ENCODE measurements around the gene TMEM119. TPM values are rescaled to one million over a fixed set of nuclear protein-coding genes. Genes with fewer than 3 reads are reported as not detected.

Gene TMEM119
- total and polyA plus RNA-seq, 8 donors, result 1.0 to 18.8 (median 2.1) TPM

DNA sequence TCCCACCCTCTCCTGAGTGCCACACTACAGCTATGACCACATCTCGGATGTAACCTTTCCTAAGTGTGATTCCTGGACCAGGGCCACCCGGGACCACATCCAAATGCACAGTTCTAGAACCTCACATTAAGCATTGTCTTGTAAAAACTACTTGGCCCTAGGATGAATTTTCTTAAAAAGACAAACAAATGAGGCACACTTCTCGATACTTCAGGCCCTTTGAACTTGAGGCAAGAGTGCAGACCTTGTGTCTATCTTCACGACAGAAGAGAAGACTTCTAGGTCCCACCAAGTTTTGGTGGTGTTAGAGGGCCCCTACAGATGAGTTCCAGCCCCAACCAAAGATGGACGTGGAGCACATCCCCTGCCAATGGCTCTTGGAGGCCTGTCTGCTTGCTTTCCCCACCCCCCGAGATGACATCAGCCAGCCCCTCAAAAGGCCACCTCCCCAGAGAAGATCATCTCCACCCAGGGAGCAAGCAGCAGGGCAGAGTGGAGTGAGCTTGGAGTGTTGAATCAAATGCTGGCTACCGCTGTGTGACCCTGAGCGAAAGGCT lies 26.2 kb downstream of the TMEM119 start:
- Histone ChIP-seq H3K4me3 (no peak overlapping the region), H3K36me3 (peaks cover 0 to 31% (median 3%) of the 10 kb centered on the region in 3 donors), H3K27me3 (no peaks in the 10 kb centered on the region), H3K27ac (no peak overlapping the region), H3K9me3 (no peaks in the 10 kb centered on the region), H3K4me1 (peaks cover 0 to 7% (median under 1%) of the 10 kb centered on the region in 3 donors)
- intact Hi-C loops (cut with DNase I), result loop anchor here in 2 of 3 donors (5.0 kb wide), 2 partner anchors 41 to 46 kb away; no protein-coding TSS in a partner anchor
- WGBS, 2 donors, result 67 to 77% methylated on average over 8 of the region's 8 CpGs
- no peak for ATAC-seq
- DNase-seq, result no peak
- FAIRE-seq, result no peak
- TF ChIP-seq, protein P1, sequence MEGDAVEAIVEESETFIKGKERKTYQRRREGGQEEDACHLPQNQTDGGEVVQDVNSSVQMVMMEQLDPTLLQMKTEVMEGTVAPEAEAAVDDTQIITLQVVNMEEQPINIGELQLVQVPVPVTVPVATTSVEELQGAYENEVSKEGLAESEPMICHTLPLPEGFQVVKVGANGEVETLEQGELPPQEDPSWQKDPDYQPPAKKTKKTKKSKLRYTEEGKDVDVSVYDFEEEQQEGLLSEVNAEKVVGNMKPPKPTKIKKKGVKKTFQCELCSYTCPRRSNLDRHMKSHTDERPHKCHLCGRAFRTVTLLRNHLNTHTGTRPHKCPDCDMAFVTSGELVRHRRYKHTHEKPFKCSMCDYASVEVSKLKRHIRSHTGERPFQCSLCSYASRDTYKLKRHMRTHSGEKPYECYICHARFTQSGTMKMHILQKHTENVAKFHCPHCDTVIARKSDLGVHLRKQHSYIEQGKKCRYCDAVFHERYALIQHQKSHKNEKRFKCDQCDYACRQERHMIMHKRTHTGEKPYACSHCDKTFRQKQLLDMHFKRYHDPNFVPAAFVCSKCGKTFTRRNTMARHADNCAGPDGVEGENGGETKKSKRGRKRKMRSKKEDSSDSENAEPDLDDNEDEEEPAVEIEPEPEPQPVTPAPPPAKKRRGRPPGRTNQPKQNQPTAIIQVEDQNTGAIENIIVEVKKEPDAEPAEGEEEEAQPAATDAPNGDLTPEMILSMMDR (IDR thresholded peaks at IDR 0.05), result no peak

DNA sequence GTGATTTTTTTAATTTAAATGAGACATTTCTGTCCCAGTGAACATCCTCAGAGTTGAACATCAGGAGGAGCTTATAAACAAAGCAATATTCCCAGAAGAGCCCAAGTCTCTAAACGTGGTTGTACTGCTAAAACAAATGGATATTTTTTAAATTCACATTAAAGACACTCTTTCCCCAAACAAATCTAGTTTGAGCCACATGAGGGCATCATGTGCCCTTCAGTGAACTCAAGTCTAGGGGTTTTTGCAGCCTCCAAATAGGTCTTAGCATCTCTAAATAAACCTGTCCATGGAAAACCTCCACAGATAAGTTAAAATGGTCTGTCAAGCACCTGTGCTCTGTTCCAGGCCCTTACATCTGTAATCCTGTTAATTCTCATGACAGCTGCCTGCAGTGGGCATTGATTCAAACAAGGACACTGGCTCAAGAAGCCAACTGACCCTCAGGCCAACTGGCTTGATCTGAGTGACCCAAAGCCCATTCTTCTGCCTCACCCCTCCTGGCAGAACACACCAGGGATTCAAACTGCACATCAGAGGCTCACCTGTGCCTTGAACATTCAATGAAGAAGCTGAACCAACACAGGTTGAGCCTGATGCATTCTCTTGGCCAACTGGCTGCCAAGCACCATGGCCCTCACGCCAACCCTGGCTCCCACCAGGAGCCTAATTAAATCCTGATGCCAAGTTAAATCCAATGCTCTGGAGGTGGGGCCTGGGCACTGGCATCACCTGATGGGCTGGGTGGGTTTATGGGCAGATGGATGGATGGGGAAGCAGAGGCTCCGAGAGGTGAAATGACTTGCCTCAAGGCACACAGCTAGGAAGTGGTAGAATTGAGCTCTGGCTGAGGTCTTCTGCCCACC lies 26.9 kb downstream of the TMEM119 start:
- H3K9me3 ChIP-seq, result no peaks in the 10 kb centered on the region
- FAIRE-seq, result no peak
- H3K36me3 ChIP-seq, result peaks cover 0 to 35% (median 3%) of the 10 kb centered on the region in 3 donors
- no peak overlapping the region for H3K4me3 ChIP-seq
- TF ChIP-seq, protein P1 (IDR thresholded peaks at IDR 0.05), result no peak
- H3K4me1 ChIP-seq, result peaks cover 0 to 7% (median 7%) of the 10 kb centered on the region in 3 donors
- intact Hi-C loops (cut with DNase I), result loop anchor here in 2 of 3 donors (5.0 kb wide), 2 partner anchors 41 to 46 kb away; no protein-coding TSS in a partner anchor
- DNase-seq, result no peak
- 57% methylated on average over 3 of the region's 3 CpGs for WGBS, 2 donors
- no peak overlapping the region for H3K27ac ChIP-seq
- ATAC-seq, result no peak
- no peaks in the 10 kb centered on the region for H3K27me3 ChIP-seq

DNA sequence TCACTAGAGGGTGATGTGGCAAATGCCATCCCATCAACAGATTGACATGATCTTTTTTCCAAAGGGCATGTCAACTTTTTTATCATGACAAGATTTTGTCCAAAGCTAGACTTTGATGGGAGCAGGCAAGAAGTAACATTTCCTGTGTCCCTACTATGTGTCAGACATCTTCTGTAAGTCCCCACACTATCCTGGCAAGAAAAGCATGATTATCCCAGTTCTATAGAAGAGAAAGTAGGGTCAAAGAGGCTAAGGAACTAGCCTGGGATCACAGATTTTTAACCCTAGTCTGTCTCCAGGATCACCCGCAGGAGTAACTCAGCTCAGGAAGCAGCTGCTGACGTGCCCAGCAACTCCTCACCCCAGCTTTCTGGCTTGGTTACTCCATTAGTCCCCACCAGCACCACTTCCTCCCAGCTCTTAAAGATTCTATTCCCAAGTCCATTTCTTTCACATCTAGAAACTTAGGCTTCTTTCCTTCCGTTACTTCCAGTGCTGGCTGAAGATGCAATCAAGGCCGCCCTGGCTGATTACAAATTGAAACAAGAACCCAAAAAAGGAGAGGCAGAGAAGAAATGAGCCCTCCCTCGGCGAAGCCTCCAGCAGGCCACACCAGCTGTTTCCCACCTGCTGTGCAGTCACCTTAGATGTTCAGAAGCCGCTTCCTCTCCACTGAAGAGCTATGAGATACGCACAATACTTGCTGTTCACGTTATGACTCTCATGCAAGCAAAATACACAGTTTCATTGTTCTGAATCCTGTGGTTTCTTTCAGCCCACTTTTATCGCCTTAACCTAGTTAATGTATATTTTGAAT lies 29.3 kb downstream of the TMEM119 start:
- H3K27ac ChIP-seq, result peak overlapping the region in 3 of 4 donors; percentile 33 to 55 (median 52)
- H3K36me3 ChIP-seq, result peaks cover 0 to 49% (median 7%) of the 10 kb centered on the region in 3 donors

More for the DNA sequence above, 29.3 kb downstream of the TMEM119 start:
- no peak for FAIRE-seq
- Histone ChIP-seq H3K4me3 (no peak overlapping the region), H3K27me3 (no peaks in the 10 kb centered on the region), H3K4me1 (peaks cover 5 to 13% (median 10%) of the 10 kb centered on the region in 3 donors), H3K9me3 (no peaks in the 10 kb centered on the region)
- TF ChIP-seq, protein P1 (IDR thresholded peaks at IDR 0.05), result no peak
- 88 to 91% methylated on average over 10 of the region's 10 CpGs for WGBS, 2 donors
- intact Hi-C loops (cut with DNase I), result loop anchor here in 1 of 3 donors (10.0 kb wide), 1 partner anchor 236 kb away; no protein-coding TSS in a partner anchor
- ATAC-seq, result no peak
- no peak for DNase-seq

Data from pancreas (tissue), 10 donors.